ENCODE results near the gene EHF. TPM values are rescaled to one million over a fixed set of nuclear protein-coding genes. Genes with fewer than 3 reads are reported as not detected.

Gene EHF
- total RNA-seq, 1 donor from 2014 or later = 60.5 TPM

- ATAC-seq (no peak), DNase-seq (no peak)
- Histone ChIP-seq H3K4me3 (no peak overlapping the region), H3K4me1 (peaks cover 4% of the 10 kb centered on the region), H3K9me3 (no peaks in the 10 kb centered on the region), H3K36me3 (no peaks in the 10 kb centered on the region), H3K27ac (no peak overlapping the region), H3K27me3 (ENCODE audit: low read depth) (no peaks in the 10 kb centered on the region)
- TF ChIP-seq CTCF (IDR thresholded peaks at IDR 0.05) = no peak
- intact Hi-C loops (cut with DNase I) = no loop called here
Measured at GRCh38 chr11:34583818-34584217, 37.1 kb upstream of the EHF start.

- Histone ChIP-seq H3K4me3 (no peak overlapping the region), H3K27ac (no peak overlapping the region), H3K9me3 (no peaks in the 10 kb centered on the region), H3K4me1 (peaks cover 4% of the 10 kb centered on the region), H3K27me3 (ENCODE audit: low read depth) (no peaks in the 10 kb centered on the region), H3K36me3 (no peaks in the 10 kb centered on the region)
- intact Hi-C loops (cut with DNase I) = loop anchor here (5.0 kb wide), 1 partner anchor 307 kb away; no protein-coding TSS in a partner anchor
- no peak for TF ChIP-seq CTCF (IDR thresholded peaks at IDR 0.05)
- DNase-seq (no peak), ATAC-seq (peak in 1 of 2 donors; percentile 49)
Measured at GRCh38 chr11:34585304-34585734, 35.6 kb upstream of the EHF start.

- Histone ChIP-seq H3K9me3 (no peaks in the 10 kb centered on the region), H3K4me1 (peaks cover 4% of the 10 kb centered on the region), H3K27ac (no peak overlapping the region), H3K36me3 (no peaks in the 10 kb centered on the region), H3K27me3 (ENCODE audit: low read depth) (no peaks in the 10 kb centered on the region), H3K4me3 (no peak overlapping the region)
- DNase-seq = no peak
- peak; percentile 65 for TF ChIP-seq CTCF (IDR thresholded peaks at IDR 0.05)
- ATAC-seq = peak; percentile 69 to 85
- intact Hi-C loops (cut with DNase I) = loop anchor here (5.0 kb wide), 1 partner anchor 306 kb away; no protein-coding TSS in a partner anchor
Measured at GRCh38 chr11:34585735-34586487, 35.0 kb upstream of the EHF start.

- H3K36me3 ChIP-seq = no peaks in the 10 kb centered on the region
- H3K4me1 ChIP-seq = peaks cover 4% of the 10 kb centered on the region
- no peak overlapping the region for H3K27ac ChIP-seq
- no peak overlapping the region for H3K4me3 ChIP-seq
- H3K27me3 ChIP-seq (ENCODE audit: low read depth) = no peaks in the 10 kb centered on the region
- ATAC-seq = peak; percentile 11 to 51
- no peaks in the 10 kb centered on the region for H3K9me3 ChIP-seq
- TF ChIP-seq CTCF (IDR thresholded peaks at IDR 0.05) = no peak
- intact Hi-C loops (cut with DNase I) = loop anchor here (5.0 kb wide), 1 partner anchor 306 kb away; no protein-coding TSS in a partner anchor
- DNase-seq = no peak
Measured at GRCh38 chr11:34586488-34587281, 34.2 kb upstream of the EHF start.

- H3K36me3 ChIP-seq = no peaks in the 10 kb centered on the region
- intact Hi-C loops (cut with DNase I) = loop anchor here (5.0 kb wide), 1 partner anchor 305 kb away; no protein-coding TSS in a partner anchor
- H3K9me3 ChIP-seq = no peaks in the 10 kb centered on the region
- H3K27me3 ChIP-seq (ENCODE audit: low read depth) = no peaks in the 10 kb centered on the region
- H3K4me3 ChIP-seq = no peak overlapping the region
- H3K4me1 ChIP-seq = peaks cover 4% of the 10 kb centered on the region
- DNase-seq = no peak
- H3K27ac ChIP-seq = no peak overlapping the region
- TF ChIP-seq CTCF (IDR thresholded peaks at IDR 0.05) = no peak
- no peak for ATAC-seq
Measured at GRCh38 chr11:34587282-34587677, 33.6 kb upstream of the EHF start.

All from lower lobe of right lung (tissue), 2 donors.